Calu3 (cell line): ENCODE measurements around the gene PRG2. TPM values are rescaled to one million over a fixed set of nuclear protein-coding genes. Genes with fewer than 3 reads are reported as not detected.

ENCODE experiments used
- BruUV-seq: library from RNA; stranded (reverse); fragments of 400-500 nt; replicated peaks from 2 replicates; lab custom pipeline; 2021; lab: Mats Ljungman, UMichigan
- CTCF ChIA-PET: fragments of 300-600 bp; sonication (Branson Sonifier 250); formaldehyde crosslinking; loops from one replicate; lab custom pipeline; 2022; ENCODE audit warnings: antibody characterized with exemption; lab: Charles Lee
- DNase-seq: peaks from one replicate; pipeline ENCODE4 v3.0.0; 2022
- H3K27ac Mint-ChIP-seq: one replicate; pipeline ENCODE4 v1.8.0; 2022; ENCODE audit warnings: mixed read lengths; ENCODE audit not compliant: unreplicated experiment
- H3K27me3 Mint-ChIP-seq: one replicate; pipeline ENCODE4 v1.8.0; 2022; ENCODE audit warnings: mixed read lengths; ENCODE audit not compliant: unreplicated experiment
- H3K36me3 Mint-ChIP-seq: one replicate; pipeline ENCODE4 v1.8.0; 2022; ENCODE audit warnings: mild to moderate bottlenecking, moderate library complexity, mixed read lengths; ENCODE audit not compliant: insufficient read depth, unreplicated experiment
- H3K4me1 Mint-ChIP-seq: one replicate; pipeline ENCODE4 v1.8.0; 2022; ENCODE audit warnings: mild to moderate bottlenecking, low read depth, mixed read lengths; ENCODE audit not compliant: unreplicated experiment
- H3K4me3 Mint-ChIP-seq: one replicate; pipeline ENCODE4 v1.8.0; 2022; ENCODE audit warnings: mild to moderate bottlenecking, low read depth, moderate library complexity, mixed read lengths; ENCODE audit not compliant: unreplicated experiment
- H3K9me3 Mint-ChIP-seq: one replicate; pipeline ENCODE4 v1.8.0; 2022; ENCODE audit warnings: low read depth, mixed read lengths; ENCODE audit not compliant: unreplicated experiment
- CTCF ChIP-seq: fragments of 200-600 bp; IDR thresholded peaks from one replicate; pipeline ENCODE4 v1.8.0; 2022; ENCODE audit warnings: antibody characterized with exemption; ENCODE audit not compliant: unreplicated experiment
- intact Hi-C: fragments of 100-400 bp; cut with micrococcal nuclease; formaldehyde crosslinking; loops from one replicate; pipeline ENCODE4 v1.10.0; 2022; ENCODE audit not compliant: unreplicated experiment
- total RNA-seq: library from RNA; stranded (reverse); gene quantifications from 2 replicates; pipeline ENCODE4 v1.2.3, GENCODE V29; 2022

Gene PRG2
- total RNA-seq, 1 experiment from 2014 or later = not detected

DNA sequence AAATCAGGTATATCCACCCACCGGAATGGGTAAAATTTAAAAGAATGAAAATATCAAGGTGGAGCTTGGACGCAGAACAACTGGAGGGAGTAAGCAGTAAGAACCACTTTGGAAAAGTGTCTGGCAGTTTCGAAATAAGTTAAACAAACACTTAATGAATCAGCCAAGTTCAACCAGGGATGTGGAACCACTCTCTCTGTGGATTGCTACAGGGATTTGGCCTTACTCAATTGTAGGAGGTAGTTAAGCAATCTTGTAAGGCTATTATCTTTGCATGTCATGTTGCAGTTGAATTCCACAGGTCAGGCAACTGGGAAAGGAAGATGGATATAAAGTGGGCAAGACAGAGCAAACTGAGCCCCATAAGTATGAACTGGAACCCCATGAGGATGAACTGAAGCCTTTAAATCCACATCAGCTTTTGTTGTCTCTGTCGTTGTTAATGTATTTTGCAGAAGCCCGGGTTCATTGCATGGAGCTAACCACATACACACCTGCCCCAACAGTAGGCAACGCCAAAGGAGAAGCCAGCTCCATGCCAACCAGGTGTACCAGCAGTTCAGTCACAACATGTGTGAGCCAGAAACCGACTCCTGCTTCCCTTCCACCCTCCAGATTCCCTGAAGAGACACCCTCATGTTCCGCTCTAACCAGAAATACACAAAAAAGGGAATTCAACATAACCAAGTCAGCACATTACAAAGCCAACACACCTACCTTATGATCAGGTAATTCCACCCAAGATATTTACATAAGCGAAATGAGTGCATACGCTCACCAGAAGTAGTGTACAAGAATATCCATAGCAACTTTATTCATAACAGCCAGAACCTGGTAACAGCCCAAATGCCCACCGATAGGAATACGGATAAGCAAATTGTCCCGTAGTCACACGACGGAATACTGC lies 44.4 kb upstream of the PRG2 start:
- no peak overlapping the region for H3K4me3 Mint-ChIP-seq
- TF ChIP-seq CTCF = no peak
- no TSS peak for BruUV-seq
- peaks cover 5% of the 10 kb centered on the region for H3K36me3 Mint-ChIP-seq
- CTCF ChIA-PET = interaction anchor here (0.5 kb wide), 1 partner anchor 25 kb away, joined by 3 read pairs; no protein-coding TSS in a partner anchor
- no peaks in the 10 kb centered on the region for H3K9me3 Mint-ChIP-seq
- peaks cover 16% of the 10 kb centered on the region for H3K4me1 Mint-ChIP-seq
- intact Hi-C loops = no loop called here
- H3K27me3 Mint-ChIP-seq = no peaks in the 10 kb centered on the region
- DNase-seq = no peak
- no peak overlapping the region for H3K27ac Mint-ChIP-seq

DNA sequence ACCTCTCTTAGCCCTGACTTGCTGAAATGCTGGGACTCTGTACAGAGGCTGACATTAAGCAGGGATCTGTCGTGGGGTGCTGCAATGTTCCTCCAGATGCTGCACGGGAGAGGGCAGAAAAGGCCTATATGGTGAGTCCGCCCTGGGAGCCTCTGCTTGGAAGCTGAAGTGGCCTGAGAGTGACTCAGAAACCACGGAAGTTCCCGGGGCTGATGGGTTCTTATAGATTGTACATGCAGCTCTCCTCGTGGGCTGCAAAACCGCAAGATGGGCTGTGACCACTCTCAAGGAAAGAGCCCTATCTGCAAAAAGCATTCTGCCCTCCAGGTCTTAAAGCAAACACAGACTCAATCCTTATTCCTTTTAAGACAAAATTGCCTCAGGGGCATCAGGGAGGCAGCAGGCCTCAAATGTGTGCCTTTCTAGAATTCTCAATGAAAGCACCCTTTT lies 42.3 kb upstream of the PRG2 start:
- no TSS peak for BruUV-seq
- CTCF ChIA-PET = interaction anchor here (0.6 kb wide), 1 partner anchor 8 kb away, joined by 4 read pairs; no protein-coding TSS in a partner anchor
- no peaks in the 10 kb centered on the region for H3K9me3 Mint-ChIP-seq
- H3K4me1 Mint-ChIP-seq = peaks cover 24% of the 10 kb centered on the region
- DNase-seq = no peak
- TF ChIP-seq CTCF = no peak
- intact Hi-C loops = no loop called here
- H3K4me3 Mint-ChIP-seq = no peak overlapping the region
- H3K27ac Mint-ChIP-seq = no peak overlapping the region
- H3K27me3 Mint-ChIP-seq = no peaks in the 10 kb centered on the region
- H3K36me3 Mint-ChIP-seq = peaks cover 6% of the 10 kb centered on the region

DNA sequence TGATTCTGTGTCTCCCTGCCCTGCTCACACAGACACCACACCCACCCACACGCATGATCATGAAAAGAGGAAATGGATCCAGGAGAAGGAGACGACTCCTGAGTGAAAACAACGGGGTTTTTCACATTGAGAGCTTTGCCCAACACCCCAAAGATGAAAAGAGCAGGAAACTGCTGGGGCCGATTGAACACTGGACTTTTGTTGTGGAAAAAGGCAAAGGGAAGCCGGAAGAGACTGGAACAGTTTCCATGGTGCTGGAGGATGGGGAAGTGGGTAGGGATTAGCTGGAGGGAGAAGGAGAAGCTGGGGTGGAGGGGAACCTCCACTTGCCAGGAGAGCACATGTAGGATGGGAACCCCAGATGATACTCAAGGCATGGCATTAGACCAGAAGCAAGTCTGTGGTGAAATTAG lies 41.7 kb upstream of the PRG2 start:
- Mint-ChIP-seq H3K36me3 (peaks cover 12% of the 10 kb centered on the region), H3K27ac (no peak overlapping the region), H3K4me3 (no peak overlapping the region), H3K4me1 (peaks cover 29% of the 10 kb centered on the region), H3K9me3 (no peaks in the 10 kb centered on the region), H3K27me3 (no peaks in the 10 kb centered on the region)
- TF ChIP-seq CTCF = no peak
- intact Hi-C loops = no loop called here
- CTCF ChIA-PET = interaction anchor here (0.8 kb wide), 1 partner anchor 14 kb away, joined by 13 read pairs; no protein-coding TSS in a partner anchor
- BruUV-seq = no TSS peak
- no peak for DNase-seq

- Mint-ChIP-seq H3K27me3 (no peaks in the 10 kb centered on the region), H3K9me3 (no peaks in the 10 kb centered on the region), H3K4me1 (peaks cover 41% of the 10 kb centered on the region)
Measured at GRCh38 chr11:57430952-57431351, 40.5 kb upstream of the PRG2 start.

More at GRCh38 chr11:57430952-57431351, 40.5 kb upstream of the PRG2 start:
- H3K36me3 Mint-ChIP-seq = peaks cover 24% of the 10 kb centered on the region
- no TSS peak for BruUV-seq
- CTCF ChIA-PET = interaction anchor here (0.5 kb wide), 1 partner anchor 1630 kb away, joined by 5 read pairs; no protein-coding TSS in a partner anchor
- intact Hi-C loops = no loop called here
- no peak overlapping the region for H3K4me3 Mint-ChIP-seq
- no peak for TF ChIP-seq CTCF
- DNase-seq = no peak
- no peak overlapping the region for H3K27ac Mint-ChIP-seq
